Activated CD8-positive, alpha-beta memory T cell treated with anti-CD3 and anti-CD28 coated beads, Interleukin-2, amount 50 U/mL, for 48 hours (primary cell): ENCODE data around the gene KIF3A.
"Not testable (repeated sequence)": the region's sequence is repeated elsewhere in the genome, so short reads cannot be mapped to it uniquely, and the experiment has no call there.

Experiments
- DNase-seq: peaks from one replicate; pipeline ENCODE4 v3.0.0-alpha.2; 2020

KIF3A gene

DNA sequence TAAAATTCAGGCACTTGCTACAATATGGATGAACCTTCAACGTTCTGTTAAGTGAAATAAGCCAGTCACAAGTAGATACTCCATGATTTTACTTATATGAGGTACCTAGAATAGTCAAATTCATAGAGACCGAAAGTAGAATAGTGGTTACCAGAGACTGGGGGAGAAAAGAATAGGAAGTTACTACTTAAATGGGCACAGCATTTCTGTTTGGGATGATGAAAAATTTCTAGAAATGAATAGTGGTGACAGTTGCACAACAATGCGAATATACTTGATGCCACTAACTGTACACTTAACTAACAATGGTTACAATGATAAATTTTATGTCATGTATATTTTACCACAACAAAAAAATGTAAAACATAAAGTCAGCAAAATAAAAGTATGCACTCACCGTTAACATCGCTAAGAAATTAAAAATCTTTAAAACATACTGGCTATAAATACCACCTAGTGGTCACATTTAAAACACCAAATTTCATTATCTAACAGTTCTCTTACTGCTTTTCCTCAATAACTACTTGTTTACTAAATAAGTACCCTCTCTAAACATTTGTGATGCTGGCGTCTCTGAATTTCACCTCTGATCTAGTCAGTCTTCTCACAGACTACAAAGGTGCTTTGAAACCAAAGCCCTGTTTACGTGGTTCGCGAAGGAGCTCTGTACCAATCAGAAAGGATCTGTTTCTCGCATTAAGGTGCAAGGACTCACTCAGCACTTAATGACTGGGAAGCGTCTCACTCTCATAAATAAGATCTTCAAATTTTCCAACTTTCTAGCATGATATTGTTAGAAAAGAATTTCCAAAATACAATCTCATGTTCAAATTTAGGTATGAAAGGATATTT, 22.7 kb downstream of the KIF3A start:
- no peak for DNase-seq

- DNase-seq = no peak
Measured at GRCh38 chr5:132708645-132709044, 28.7 kb downstream of the KIF3A start.

DNA sequence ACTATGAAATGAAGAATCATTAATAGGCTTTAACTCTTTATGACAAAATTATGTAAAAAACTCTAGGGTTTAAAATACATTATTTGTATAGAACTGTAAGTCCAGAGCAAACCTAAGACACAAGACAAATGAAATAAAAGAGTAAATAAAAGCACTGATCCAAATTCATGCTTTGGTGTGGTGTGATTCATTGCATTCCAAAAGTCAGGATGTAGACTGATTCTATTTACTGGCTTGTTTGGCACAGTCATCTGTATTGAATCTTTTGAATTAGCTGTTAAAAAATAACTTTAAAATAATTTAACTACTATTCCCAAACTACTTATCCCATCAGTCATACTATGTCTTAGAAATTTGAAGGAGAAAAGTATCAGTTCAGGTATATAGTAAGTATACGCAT, 32.5 kb downstream of the KIF3A start:
- no peak for DNase-seq

DNA sequence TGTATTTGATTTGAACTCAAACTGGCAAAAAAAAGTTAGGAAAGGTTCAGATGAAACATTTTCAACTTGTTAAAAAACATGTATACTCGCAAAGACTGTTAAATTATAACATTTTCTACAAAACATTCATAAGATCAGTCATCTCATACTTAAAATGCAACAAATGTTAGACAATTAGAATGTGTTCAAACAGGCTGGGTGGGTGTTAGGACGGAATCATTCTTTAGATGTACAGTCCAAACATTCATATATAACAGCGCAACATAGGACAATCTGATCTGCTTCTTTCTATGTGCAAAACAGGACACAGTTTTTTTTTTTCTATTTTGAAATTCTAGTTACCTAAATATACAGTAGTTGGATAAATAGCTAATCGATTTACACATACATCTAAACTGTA, 41.4 kb downstream of the KIF3A start:
- no peak for DNase-seq

DNA sequence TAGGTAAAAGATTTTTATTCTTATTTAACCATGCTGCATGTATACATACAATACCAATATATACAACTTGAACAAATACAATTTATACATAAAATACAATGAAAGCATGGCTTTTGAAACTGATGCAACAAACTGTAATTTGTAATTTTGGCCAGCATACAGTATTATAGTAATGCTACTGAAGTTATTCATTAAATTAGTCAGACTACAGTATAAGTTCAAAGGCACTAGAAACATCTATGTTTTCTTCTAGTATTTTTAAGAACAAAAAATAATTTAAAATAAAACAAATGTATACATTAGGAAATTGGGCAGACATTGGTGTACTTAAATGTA, 44.7 kb downstream of the KIF3A start:
- no peak for DNase-seq

DNA sequence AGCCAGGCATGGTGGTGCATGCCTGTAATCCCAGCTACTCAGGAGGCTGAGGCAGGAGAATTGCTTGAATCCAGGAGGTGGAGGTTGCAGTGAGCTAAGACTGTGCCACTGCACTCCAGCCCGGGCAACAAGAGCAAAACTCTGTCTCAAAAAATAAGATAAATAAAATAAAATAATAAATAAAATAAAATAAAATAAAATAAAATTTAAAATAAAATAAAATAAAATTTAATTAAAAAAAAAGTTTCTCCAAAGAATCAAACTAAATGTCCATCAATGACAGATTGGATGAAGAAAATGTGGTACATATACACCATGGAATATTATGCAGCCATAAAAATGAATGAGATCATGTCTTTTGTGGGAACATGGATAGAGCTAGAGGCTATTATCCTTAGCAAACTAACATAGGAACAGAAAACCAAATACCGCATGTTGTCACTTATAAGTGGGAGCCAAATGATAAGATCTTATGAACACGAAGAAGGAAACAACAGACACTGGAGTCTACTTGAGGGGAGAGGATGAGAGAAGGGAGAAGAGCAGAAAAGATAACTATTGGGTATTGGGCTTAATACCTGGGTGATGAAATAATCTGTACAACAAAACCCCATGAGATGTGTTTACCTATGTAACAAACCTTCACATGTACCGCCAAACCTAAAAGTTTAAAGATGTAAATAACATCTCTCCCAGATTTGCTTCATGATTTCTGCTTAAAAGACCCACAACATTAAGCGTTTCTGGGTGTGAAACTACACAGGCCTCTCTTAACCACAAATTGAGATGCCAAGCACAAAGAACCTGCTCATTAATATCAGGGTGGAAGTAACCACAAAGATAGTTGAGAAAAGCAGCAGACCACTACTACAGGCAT, 45.4 kb downstream of the KIF3A start:
- DNase-seq = not testable (repeated sequence)

DNA sequence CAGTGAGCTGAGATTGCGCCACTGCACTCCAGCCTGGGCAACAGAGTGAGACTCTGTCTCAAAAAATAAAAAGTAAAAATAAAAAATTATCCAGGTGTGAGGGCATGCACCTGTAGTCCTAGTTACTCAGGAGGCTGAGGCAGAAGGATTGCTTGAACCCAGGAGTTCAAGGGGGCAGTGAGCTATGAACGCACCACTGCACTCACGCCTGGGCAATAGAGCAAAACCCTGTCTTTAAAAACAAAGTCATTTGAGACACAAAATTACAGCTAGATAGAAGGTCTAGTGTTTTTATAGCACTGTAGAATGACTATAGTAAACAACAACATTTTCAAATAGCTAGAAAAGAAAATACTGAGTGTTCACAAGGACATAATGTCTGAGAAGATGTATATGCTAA, 47.2 kb downstream of the KIF3A start:
- no peak for DNase-seq

DNA sequence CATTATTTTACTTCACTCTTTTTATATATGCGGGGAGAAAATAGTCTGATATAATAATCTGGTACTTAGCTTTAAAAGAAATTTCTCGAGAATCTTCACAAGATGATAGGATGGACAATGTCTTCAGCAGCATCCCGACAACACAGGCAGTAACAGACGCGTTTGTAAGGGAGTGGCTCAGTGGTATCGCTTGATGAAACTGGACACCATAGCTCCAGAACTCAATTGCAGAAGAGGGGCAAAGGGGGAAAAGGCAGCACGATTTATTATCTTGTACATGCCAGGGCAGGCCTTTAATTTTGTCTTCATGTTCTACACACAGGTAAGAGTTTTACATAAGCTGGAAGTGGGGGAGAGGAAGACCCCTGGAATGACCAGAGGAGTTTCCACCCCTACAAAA, 47.8 kb downstream of the KIF3A start:
- DNase-seq = no peak

DNA sequence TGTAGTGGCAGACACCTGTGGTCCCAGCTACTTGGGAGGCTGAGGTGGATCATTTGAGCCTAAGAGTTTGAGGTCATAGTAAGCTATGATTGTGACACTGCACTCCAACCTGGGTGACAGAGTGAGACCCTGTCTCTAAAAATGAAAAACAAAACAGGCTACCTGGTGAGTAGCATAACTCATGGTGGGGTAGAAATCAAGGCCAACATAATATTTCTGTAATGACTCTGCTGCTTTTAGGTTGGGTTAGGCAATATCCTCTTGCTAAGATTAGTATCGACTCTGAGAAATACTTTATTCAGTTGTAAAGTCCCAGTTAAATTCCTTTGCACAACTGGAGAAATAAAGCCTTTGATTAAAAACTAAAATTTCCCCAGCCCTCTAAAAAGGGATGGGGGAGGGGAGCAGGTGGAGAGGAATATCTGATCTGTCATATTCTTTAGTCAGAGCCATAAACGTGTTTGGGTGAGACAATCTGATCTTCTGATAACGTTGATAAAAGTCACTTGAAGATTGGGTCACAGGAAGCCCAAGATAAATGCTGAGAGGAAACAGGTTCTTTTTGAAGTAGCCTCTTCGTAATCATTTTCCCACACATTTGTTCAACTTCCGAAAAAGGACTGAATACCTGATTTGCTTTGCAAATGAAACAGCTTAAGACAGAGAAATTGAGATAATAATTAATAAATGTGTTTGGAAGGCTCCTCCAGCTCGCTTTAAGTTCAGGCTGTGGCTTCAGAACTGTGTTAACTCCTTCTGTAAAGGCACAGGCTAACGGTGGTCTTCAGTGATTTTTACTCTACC, 48.6 kb downstream of the KIF3A start:
- DNase-seq = no peak

DNA sequence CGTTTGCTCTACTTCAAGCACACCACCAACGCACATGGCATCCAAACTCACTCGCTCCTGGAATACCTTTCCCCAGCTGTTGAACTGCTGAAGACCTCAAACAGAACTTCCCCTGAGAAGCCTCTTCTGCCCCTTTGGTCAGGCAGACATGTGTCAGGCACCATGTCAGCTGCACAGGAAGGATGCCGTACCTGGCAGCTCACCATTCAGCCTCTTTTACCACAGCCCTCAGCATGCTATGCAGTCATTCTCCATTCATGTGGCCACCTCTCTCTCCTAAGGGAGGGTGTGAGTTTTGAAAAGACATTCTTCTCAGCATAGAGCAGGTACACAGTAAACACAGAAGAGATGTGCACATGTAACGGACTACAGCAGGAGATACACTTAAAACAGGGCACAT, 49.4 kb downstream of the KIF3A start:
- DNase-seq = no peak

- DNase-seq = no peak
Measured at GRCh38 chr5:132686193-132686592, 51.2 kb downstream of the KIF3A start.

DNA sequence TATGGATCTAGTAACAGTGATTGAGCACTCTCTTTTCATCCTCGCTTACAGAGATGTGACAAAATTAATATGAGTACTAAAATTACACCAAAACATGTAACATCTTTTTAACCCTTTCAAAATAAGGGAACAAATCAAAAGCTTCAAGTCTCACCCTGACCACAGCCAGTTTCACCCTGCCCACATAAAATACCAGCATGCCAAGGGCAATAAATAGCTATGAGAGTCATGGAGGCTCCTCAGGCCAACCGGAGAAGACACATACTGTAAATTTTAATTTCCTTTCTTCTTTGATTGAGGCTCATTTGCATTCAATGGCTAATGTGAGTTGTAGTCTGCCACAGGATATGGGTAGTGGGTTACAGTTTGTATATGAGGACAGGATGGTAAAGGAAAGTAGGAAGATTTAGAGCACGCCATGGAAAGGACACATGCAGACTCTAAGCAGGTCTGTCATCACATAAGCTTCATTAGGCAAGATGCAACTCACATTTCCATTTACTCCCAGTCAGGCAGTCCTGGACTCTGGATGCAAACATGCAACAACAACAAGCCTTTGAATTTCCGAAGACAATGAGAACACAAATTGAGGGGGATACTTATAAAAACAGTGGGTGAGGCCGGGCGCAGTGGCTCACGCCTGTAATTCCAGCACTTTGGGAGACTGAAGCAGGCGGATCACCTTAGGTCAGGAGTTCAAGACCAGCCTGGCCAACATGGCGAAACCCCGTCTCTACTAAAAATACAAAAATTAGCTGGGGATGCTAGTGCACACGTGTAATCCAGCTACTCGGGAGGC, 52.2 kb downstream of the KIF3A start:
- DNase-seq = no peak

DNA sequence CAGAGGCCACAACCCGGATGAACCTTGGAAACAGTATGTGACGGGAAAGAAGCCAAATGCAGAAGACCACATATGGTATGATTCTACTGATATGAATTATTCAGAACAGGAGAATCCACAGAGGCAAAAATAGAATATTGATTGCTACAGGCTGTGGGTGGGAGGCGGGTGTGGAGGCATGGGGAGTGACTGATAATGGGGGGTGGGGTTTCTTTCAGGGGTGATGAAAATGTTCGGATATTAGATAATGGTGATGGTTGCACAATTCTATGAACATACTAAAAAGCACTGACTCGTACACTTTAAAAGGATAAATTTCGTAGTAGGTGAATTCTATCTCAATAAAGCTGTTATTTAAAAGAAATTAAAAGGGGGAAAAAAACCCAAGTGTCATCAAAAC, 52.9 kb downstream of the KIF3A start:
- DNase-seq = no peak

DNA sequence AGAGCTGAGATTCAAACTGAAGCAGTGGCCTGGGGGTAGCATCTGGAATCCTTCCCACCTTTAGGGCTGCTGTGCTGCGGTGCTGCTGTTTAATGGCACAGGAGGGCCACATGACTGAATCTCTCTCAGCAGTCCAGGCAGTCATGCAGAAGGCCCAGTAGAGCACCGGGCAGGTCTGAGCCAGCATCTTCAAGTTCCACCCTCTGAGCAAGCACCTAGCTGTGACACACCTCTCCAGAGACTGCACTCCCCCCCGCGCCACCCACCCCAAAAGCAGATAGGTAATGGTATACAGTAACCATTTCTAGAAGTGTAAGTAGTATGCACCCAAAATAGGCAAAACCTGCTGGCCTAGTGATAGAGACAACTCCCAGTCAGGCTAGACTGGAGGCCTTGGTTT, 55.4 kb downstream of the KIF3A start:
- no peak for DNase-seq

DNA sequence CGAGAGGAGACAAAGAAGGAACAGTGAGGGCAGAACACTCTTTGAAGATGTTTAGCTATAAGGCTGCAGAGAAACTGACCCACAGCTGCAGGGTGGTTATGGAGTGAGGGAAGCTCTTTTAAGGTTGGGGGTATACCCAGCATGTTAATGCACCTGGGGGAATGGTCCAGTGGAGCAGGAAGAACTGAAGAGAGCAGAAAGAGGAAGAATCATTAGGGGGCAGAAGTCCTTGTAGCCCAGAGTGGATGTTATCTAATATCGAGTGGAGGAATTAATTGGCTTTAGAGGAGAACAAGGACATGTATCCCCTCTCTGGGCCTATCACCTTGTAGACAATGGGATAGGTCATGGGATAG, 55.9 kb downstream of the KIF3A start:
- no peak for DNase-seq

- DNase-seq = no peak
Measured at GRCh38 chr5:132680780-132681475, 56.4 kb downstream of the KIF3A start.

GRCh38 chr5:132679717-132680380, 57.5 kb downstream of the KIF3A start:
- DNase-seq = no peak

- DNase-seq = no peak
Measured at GRCh38 chr5:132679166-132679565, 58.2 kb downstream of the KIF3A start.

DNA sequence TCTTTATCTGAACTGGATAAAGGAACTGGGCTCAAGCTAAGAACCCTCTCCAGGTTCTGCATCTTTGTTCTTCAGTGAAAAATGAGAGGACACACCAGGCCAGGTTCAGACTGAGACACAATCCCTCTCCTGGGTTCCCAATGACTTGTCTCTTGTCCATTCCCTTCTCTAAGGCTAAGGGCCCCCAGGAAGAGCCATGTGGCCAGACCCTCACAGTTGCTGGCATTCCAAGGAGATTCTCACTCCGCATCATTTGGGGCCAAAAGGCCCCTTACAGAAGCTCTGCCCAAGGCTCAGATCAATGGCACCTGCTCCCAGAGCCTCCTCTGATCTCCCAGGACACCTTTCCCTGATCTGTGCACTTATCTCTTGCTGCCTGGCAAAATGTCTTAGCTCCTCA, 58.6 kb downstream of the KIF3A start:
- DNase-seq = no peak

GRCh38 chr5:132677682-132678400, 59.5 kb downstream of the KIF3A start:
- no peak for DNase-seq

- DNase-seq = no peak
Measured at GRCh38 chr5:132677191-132677590, 60.2 kb downstream of the KIF3A start.
